Endothelial cell of umbilical vein (primary cell): Measurements from ENCODE around the gene COG4. TPM values are rescaled to one million over a fixed set of nuclear protein-coding genes. Genes with fewer than 3 reads are reported as not detected.

ENCODE experiments used
- BruUV-seq: library from RNA; stranded (reverse); fragments of 400-500 nt; replicated peaks from 2 replicates; lab custom pipeline; 2021; lab: Mats Ljungman, UMichigan
- CTCF ChIA-PET: fragments of 300-600, 350-600 bp; sonication (Branson Sonifier 250); formaldehyde crosslinking; loops from one replicate; lab custom pipeline; 2021; ENCODE audit warnings: antibody characterized with exemption, inconsistent platforms; lab: Charles Lee
- POLR2A ChIA-PET: fragments of 300-600, 350-600 bp; sonication (Branson Sonifier 250); formaldehyde crosslinking; loops from one replicate; lab custom pipeline; 2021; ENCODE audit warnings: antibody characterized with exemption, inconsistent platforms; lab: Charles Lee
- DNase-seq: peaks from one replicate; pipeline ENCODE4 v3.0.0-alpha.2; 2011; ENCODE audit warnings: low read depth, low spot score
- FAIRE-seq: peaks from 2 replicates; lab custom pipeline; 2011; peaks lifted over from hg19 to GRCh38; lab: Jason Lieb, UNC
- H2AFZ ChIP-seq: 2 replicates; pipeline ENCODE4 v1.6.0; 2012; ENCODE audit warnings: low read depth, low read length, control low read depth, inconsistent platforms
- H3K27ac ChIP-seq: 2 replicates; pipeline ENCODE4 v1.5.1; 2011; ENCODE audit warnings: low read depth, mild to moderate bottlenecking, control low read depth, low read length, moderate library complexity; ENCODE audit not compliant: insufficient read depth
- H3K27me3 ChIP-seq, 2 experiments: 2 replicates each; pipeline versions ENCODE4 v1.6.0 to v1.6.1; 2011; ENCODE audit warnings: low read length in 2 of 2, mixed read lengths in 1 of 2; ENCODE audit not compliant: control insufficient read depth in 2 of 2, insufficient read depth in 2 of 2
- H3K36me3 ChIP-seq, 2 experiments: 2 replicates in 1 of 2; 3 replicates in 1 of 2; pipeline ENCODE4 v1.5.1; 2011; ENCODE audit warnings: low read length in 2 of 2, mild to moderate bottlenecking in 1 of 2, moderate library complexity in 1 of 2; ENCODE audit not compliant: control insufficient read depth in 2 of 2, insufficient read depth in 2 of 2; ENCODE audit errors: extremely low read depth in 1 of 2
- H3K4me1 ChIP-seq: 3 replicates; pipeline ENCODE4 v1.5.1; 2011; ENCODE audit warnings: mild to moderate bottlenecking, low read length; ENCODE audit not compliant: control insufficient read depth, insufficient read depth; ENCODE audit errors: extremely low read depth
- H3K4me2 ChIP-seq: 2 replicates; pipeline ENCODE4 v1.6.1; 2011; ENCODE audit warnings: low read length, control low read depth, mixed read lengths; ENCODE audit not compliant: insufficient read depth
- H3K4me3 ChIP-seq, 3 experiments: fragments of 200-600 bp in 1 of 3; sonication (generic), shearing (Covaris generic) in 1 of 3; replicated peaks in 1 of 3; 2 replicates each; pipeline ENCODE4 v1.5.1; 2011 to 2016; ENCODE audit warnings: control low read depth in 3 of 3, low read length in 3 of 3, mild to moderate bottlenecking in 2 of 3, inconsistent platforms in 1 of 3, low read depth in 1 of 3, moderate library complexity in 1 of 3; ENCODE audit not compliant: insufficient read depth in 1 of 3
- H3K79me2 ChIP-seq: 2 replicates; pipeline ENCODE4 v1.6.0; 2012; ENCODE audit warnings: low read length, inconsistent platforms; ENCODE audit not compliant: control insufficient read depth, insufficient read depth
- H3K9ac ChIP-seq: replicated peaks from 2 replicates; pipeline ENCODE3; 2011; ENCODE audit warnings: low read length, control low read depth; ENCODE audit not compliant: insufficient read depth; ENCODE audit errors: extremely low read depth
- H3K9me1 ChIP-seq: replicated peaks from 3 replicates; pipeline ENCODE4 v1.6.0; 2011; ENCODE audit warnings: mild to moderate bottlenecking, low read length; ENCODE audit not compliant: control insufficient read depth, insufficient read depth; ENCODE audit errors: extremely low read depth
- H3K9me3 ChIP-seq: replicated peaks from 2 replicates; pipeline ENCODE4 v1.5.1; 2012; ENCODE audit warnings: low read length, inconsistent platforms; ENCODE audit not compliant: control insufficient read depth, insufficient read depth
- H4K20me1 ChIP-seq: replicated peaks from 2 replicates; pipeline ENCODE3; 2011; ENCODE audit warnings: mild to moderate bottlenecking, low read length; ENCODE audit not compliant: control insufficient read depth, insufficient read depth; ENCODE audit errors: extremely low read depth
- GATA2 ChIP-seq: IDR thresholded peaks from 2 replicates; pipeline ENCODE4 v1.7.0; 2011; ENCODE audit warnings: low read depth, mild to moderate bottlenecking, moderate library complexity, mixed read lengths, low read length; ENCODE audit not compliant: insufficient read length, insufficient read depth
- MAX ChIP-seq: IDR thresholded peaks from 2 replicates; pipeline ENCODE4 v1.6.1; 2011; ENCODE audit not compliant: insufficient read depth, insufficient read length
- POLR2AphosphoS5 ChIP-seq: IDR thresholded peaks from 2 replicates; pipeline ENCODE4 v1.6.1; 2012; ENCODE audit warnings: low read depth, mild to moderate bottlenecking, control low read depth, low read length, moderate library complexity; ENCODE audit not compliant: insufficient read depth
- dilution Hi-C: fragments of 300-500 bp; cut with MboI; formaldehyde crosslinking; loops from one replicate; pipeline ENCODE4 v1.15.0; 2019; ENCODE audit warnings: low sequenced_read_pairs; ENCODE audit not compliant: extremely low pct_ligation_motif_present
- intact Hi-C: fragments of 100-400 bp; cut with micrococcal nuclease; formaldehyde crosslinking; loops from one replicate; pipeline ENCODE4 v1.10.0; 2022
- polyA plus RNA-seq, 4 experiments: library from polyadenylated mRNA; depleted of rRNA in 3 of 4; stranded (reverse) in 3 of 4; unstranded in 1 of 4; fragments of >200 nt; gene quantifications; 2 replicates each; pipeline versions ENCODE4 v1.2.1 to v1.2.3, GENCODE V29; 2011 to 2012; ENCODE audit warnings: missing spikeins in 1 of 4
- total RNA-seq: library from RNA; stranded (reverse); gene quantifications from 2 replicates; pipeline ENCODE4 v1.2.3, GENCODE V29; 2021
- TF ChIP-seq, protein P1 (sequence below), 2 donors: IDR thresholded peaks; 1 replicate in 1 of 2; 2 replicates in 1 of 2; pipeline ENCODE4 v1.5.1; 2011; ENCODE audit warnings: low read length in 2 of 2, mild to moderate bottlenecking in 2 of 2, moderate library complexity in 2 of 2, control low read depth in 1 of 2, inconsistent platforms in 1 of 2, low read depth in 1 of 2; ENCODE audit not compliant: insufficient read depth in 1 of 2; ENCODE audit errors: extremely low read depth in 1 of 2

The COG4 gene
- total and polyA plus RNA-seq, 2 donors (not counting 3 experiments of a cell fraction or from before 2014, with no cell fraction given), result 53.7 to 61.2 TPM

DNA sequence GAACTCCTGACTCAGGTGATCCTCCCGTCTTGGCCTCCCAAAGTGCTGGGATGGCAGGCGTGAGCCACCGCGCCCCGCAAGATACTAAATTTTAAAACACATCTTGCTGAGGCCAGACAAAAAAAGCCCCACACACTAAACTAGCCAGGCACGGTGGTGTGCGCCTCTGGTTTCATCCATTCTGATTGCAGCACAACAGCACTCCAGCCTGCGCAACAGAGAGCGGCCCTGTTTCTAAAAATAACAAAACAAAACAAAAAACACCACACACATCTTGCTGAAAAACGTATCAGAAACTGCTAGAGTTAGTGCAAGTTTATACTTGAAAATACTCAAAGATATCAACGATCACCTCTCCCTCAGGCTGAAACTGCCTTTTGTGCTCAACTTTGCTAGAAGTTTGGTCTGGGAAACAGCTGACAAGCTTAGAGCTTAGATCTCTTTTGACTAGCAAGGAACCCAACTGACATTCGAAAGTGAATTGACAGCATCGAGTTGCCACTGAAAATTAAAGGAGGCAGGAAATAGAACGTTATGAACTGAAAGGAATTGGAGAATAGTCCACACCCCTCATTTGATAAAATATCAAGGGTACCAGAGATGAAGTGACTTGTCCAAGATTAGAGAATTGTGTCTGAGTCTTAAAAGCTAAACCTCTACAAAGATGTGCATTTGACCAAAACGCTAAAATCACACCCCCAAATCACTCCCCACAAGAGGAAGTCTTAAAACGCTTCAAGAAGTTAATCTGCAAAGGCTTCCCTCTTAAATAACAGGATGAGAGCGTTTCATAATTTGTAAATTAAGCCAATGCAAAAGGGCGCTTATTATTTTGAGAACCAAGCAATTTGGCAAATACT lies 908 bp downstream of the COG4 start:
- Histone ChIP-seq H3K9me3 (no peaks in the 10 kb centered on the region), H3K79me2 (peaks cover 50% of the 10 kb centered on the region), H3K9ac (peak overlapping the region; percentile 93), H3K27me3 (no peaks in the 10 kb centered on the region), H3K36me3 (peaks cover 0 to 2% of the 10 kb centered on the region in 2 experiments), H3K4me2 (peak overlapping the region; percentile 95), H4K20me1 (peaks cover 8% of the 10 kb centered on the region), H3K27ac (peak overlapping the region; percentile 82), H3K9me1 (no peaks in the 10 kb centered on the region), H3K4me3 (peak overlapping the region; percentile 54 to 94 (median 71)), H2AFZ (peak overlapping the region; percentile 88), H3K4me1 (peaks cover 40% of the 10 kb centered on the region)
- ChIA-PET CTCF (interaction anchor here (0.9 to 1.0 kb wide), 2 partner anchors 14 to 216 kb away, joined by 3 read pairs; no protein-coding TSS in a partner anchor), POLR2A (no interaction called here)
- no TSS peak for BruUV-seq
- dilution Hi-C loops (no loop called here), intact Hi-C loops (loop anchor here (1.0 to 2.0 kb wide), 3 partner anchors 84 to 141 kb away; partner anchors contain the start of gene ST3GAL2)
- DNase-seq (no peak), FAIRE-seq (no peak)
- TF ChIP-seq MAX (no peak), POLR2AphosphoS5 (no peak), GATA2 (no peak)
- TF ChIP-seq, protein P1, sequence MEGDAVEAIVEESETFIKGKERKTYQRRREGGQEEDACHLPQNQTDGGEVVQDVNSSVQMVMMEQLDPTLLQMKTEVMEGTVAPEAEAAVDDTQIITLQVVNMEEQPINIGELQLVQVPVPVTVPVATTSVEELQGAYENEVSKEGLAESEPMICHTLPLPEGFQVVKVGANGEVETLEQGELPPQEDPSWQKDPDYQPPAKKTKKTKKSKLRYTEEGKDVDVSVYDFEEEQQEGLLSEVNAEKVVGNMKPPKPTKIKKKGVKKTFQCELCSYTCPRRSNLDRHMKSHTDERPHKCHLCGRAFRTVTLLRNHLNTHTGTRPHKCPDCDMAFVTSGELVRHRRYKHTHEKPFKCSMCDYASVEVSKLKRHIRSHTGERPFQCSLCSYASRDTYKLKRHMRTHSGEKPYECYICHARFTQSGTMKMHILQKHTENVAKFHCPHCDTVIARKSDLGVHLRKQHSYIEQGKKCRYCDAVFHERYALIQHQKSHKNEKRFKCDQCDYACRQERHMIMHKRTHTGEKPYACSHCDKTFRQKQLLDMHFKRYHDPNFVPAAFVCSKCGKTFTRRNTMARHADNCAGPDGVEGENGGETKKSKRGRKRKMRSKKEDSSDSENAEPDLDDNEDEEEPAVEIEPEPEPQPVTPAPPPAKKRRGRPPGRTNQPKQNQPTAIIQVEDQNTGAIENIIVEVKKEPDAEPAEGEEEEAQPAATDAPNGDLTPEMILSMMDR (IDR thresholded peaks at IDR 0.05; ENCODE audit: extremely low read depth in 1 of 2, insufficient read depth in 1 of 2, low read depth in 1 of 2, low read length in 2 of 2), result no peak
